PC-9 (cell line): ENCODE measurements around the gene GLO1. TPM values are rescaled to one million over a fixed set of nuclear protein-coding genes. Genes with fewer than 3 reads are reported as not detected.
A peak's percentile ranks its signal among the peaks of the same experiment; 100 is the strongest.

Experiments used
- BruUV-seq: library from RNA; stranded (reverse); fragments of 400-500 nt; replicated peaks from 2 replicates; lab custom pipeline; 2021; lab: Mats Ljungman, UMichigan
- CTCF ChIA-PET: fragments of 300-600 bp; sonication (Branson Sonifier 250); formaldehyde crosslinking; loops from one replicate; lab custom pipeline; 2022; ENCODE audit warnings: antibody characterized with exemption; lab: Charles Lee
- POLR2A ChIA-PET: fragments of 300-600 bp; sonication (Branson Sonifier 250); formaldehyde crosslinking; loops from one replicate; lab custom pipeline; 2022; ENCODE audit warnings: antibody characterized with exemption; ENCODE audit not compliant: unreplicated experiment; lab: Charles Lee
- DNase-seq, 2 experiments: peaks; one replicate each; pipeline versions ENCODE4 v3.0.0 to v3.0.0-alpha.2; 2015 to 2022; ENCODE audit warnings: mixed read lengths in 1 of 2
- H2AFZ ChIP-seq: fragments of 200-600 bp; sonication (generic); 2 replicates; pipeline ENCODE4 v1.8.1; 2017; ENCODE audit warnings: antibody characterized with exemption
- H3F3A ChIP-seq: fragments of 200-600 bp; sonication (generic); 2 replicates; pipeline ENCODE4 v1.8.1; 2017; ENCODE audit warnings: antibody characterized with exemption, mild to moderate bottlenecking, low read depth; ENCODE audit not compliant: insufficient read depth
- H3K27ac ChIP-seq: fragments of 200-600 bp; sonication (generic); 2 replicates; pipeline ENCODE4 v1.6.1; 2016; ENCODE audit warnings: mixed run types
- H3K27me3 ChIP-seq: fragments of 200-600 bp; sonication (generic); 2 replicates; pipeline ENCODE4 v1.6.1; 2016; ENCODE audit warnings: low read depth, mixed run types; ENCODE audit not compliant: insufficient read depth
- H3K36me3 ChIP-seq: fragments of 200-600 bp; sonication (generic); 2 replicates; pipeline ENCODE4 v1.6.1; 2016; ENCODE audit warnings: low read depth, mixed run types
- H3K4me1 ChIP-seq: fragments of 200-600 bp; sonication (generic); replicated peaks from 2 replicates; pipeline ENCODE4 v1.6.1; 2016; ENCODE audit warnings: mixed run types; ENCODE audit not compliant: insufficient read depth
- H3K4me2 ChIP-seq: fragments of 200-600 bp; sonication (generic); 2 replicates; pipeline ENCODE4 v1.6.1; 2017; ENCODE audit warnings: mixed run types
- H3K4me3 ChIP-seq: fragments of 200-600 bp; sonication (generic); 2 replicates; pipeline ENCODE4 v1.6.1; 2016; ENCODE audit warnings: mixed run types
- H3K79me2 ChIP-seq: fragments of 200-600 bp; sonication (generic); 2 replicates; pipeline ENCODE4 v1.6.1; 2017; ENCODE audit warnings: low read depth, mixed run types
- H3K9me2 ChIP-seq: fragments of 200-600 bp; sonication (generic); 2 replicates; pipeline ENCODE4 v1.8.1; 2017; ENCODE audit warnings: mild to moderate bottlenecking; ENCODE audit not compliant: insufficient read depth
- H3K9me3 ChIP-seq: fragments of 200-600 bp; sonication (generic); 2 replicates; pipeline ENCODE4 v1.8.1; 2016; ENCODE audit warnings: low read depth; ENCODE audit not compliant: insufficient read depth
- H4K20me1 ChIP-seq: fragments of 200-600 bp; sonication (generic); 2 replicates; pipeline ENCODE4 v1.8.1; 2017; ENCODE audit not compliant: insufficient read depth
- EZH2 ChIP-seq: fragments of 200-600 bp; sonication (generic); IDR thresholded peaks from 2 replicates; pipeline ENCODE4 v1.8.0; 2017; ENCODE audit warnings: antibody characterized with exemption, low read depth
- intact Hi-C: fragments of 100-400 bp; cut with micrococcal nuclease; formaldehyde crosslinking; loops from one replicate; pipeline ENCODE4 v1.10.0; 2022; ENCODE audit not compliant: unreplicated experiment
- total RNA-seq: library from RNA; stranded (reverse); gene quantifications from 2 replicates; pipeline ENCODE4 v1.2.3, GENCODE V29; 2021
- TF ChIP-seq, protein P1 (sequence below): fragments of 200-600 bp; sonication (generic); conservative IDR thresholded peaks from 2 replicates; pipeline ENCODE4 v1.6.1; 2017; ENCODE audit warnings: mixed run types, antibody characterized with exemption, mild to moderate bottlenecking, moderate library complexity

GLO1 gene
- total RNA-seq, 1 experiment from 2014 or later = 118 TPM

GRCh38 chr6:38713812-38714211 is 10.9 kb upstream of the GLO1 start:
- no peak overlapping the region for H2AFZ ChIP-seq
- no peak overlapping the region for H3K27ac ChIP-seq
- CTCF ChIA-PET = no interaction called here
- peaks cover 10% of the 10 kb centered on the region; the same call in 1 of the 2 replicates for H3K4me1 ChIP-seq
- H3F3A ChIP-seq = 0 out of 2 replicates have a peak, but pooled peaks cover 4% of the 10 kb centered on the region
- no peak for DNase-seq
- peak overlapping the region; percentile 13; the same call in 1 of the 2 replicates for H3K4me2 ChIP-seq
- POLR2A ChIA-PET = interaction anchor here (0.7 kb wide), 1 partner anchor 33 kb away, joined by 15 read pairs; no protein-coding TSS in a partner anchor
- H3K36me3 ChIP-seq = no peaks in the 10 kb centered on the region
- H3K27me3 ChIP-seq = no peaks in the 10 kb centered on the region
- intact Hi-C loops = no loop called here
- no peak overlapping the region for H3K4me3 ChIP-seq
- no peaks in the 10 kb centered on the region for H3K79me2 ChIP-seq
- TF ChIP-seq, protein P1, sequence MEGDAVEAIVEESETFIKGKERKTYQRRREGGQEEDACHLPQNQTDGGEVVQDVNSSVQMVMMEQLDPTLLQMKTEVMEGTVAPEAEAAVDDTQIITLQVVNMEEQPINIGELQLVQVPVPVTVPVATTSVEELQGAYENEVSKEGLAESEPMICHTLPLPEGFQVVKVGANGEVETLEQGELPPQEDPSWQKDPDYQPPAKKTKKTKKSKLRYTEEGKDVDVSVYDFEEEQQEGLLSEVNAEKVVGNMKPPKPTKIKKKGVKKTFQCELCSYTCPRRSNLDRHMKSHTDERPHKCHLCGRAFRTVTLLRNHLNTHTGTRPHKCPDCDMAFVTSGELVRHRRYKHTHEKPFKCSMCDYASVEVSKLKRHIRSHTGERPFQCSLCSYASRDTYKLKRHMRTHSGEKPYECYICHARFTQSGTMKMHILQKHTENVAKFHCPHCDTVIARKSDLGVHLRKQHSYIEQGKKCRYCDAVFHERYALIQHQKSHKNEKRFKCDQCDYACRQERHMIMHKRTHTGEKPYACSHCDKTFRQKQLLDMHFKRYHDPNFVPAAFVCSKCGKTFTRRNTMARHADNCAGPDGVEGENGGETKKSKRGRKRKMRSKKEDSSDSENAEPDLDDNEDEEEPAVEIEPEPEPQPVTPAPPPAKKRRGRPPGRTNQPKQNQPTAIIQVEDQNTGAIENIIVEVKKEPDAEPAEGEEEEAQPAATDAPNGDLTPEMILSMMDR = no peak
- TF ChIP-seq EZH2 = no peak
- no TSS peak for BruUV-seq
- no peaks in the 10 kb centered on the region for H4K20me1 ChIP-seq
- H3K9me3 ChIP-seq = no peaks in the 10 kb centered on the region; the same call in 1 of the 2 replicates
- H3K9me2 ChIP-seq = no peaks in the 10 kb centered on the region

GRCh38 chr6:38708496-38708895 is 5.6 kb upstream of the GLO1 start:
- TF ChIP-seq, protein P1 = no peak
- TF ChIP-seq EZH2 = no peak
- Histone ChIP-seq H3K4me1 (peaks cover 10% of the 10 kb centered on the region; the same call in 1 of the 2 replicates), H3K4me2 (no peak overlapping the region), H3K9me3 (no peaks in the 10 kb centered on the region; the same call in 1 of the 2 replicates), H3K27me3 (no peaks in the 10 kb centered on the region), H2AFZ (no peak overlapping the region), H3K36me3 (no peaks in the 10 kb centered on the region), H3K79me2 (no peaks in the 10 kb centered on the region), H3F3A (no peaks in the 10 kb centered on the region), H3K27ac (no peak overlapping the region), H3K4me3 (no peak overlapping the region), H4K20me1 (no peaks in the 10 kb centered on the region), H3K9me2 (no peaks in the 10 kb centered on the region)
- BruUV-seq = no TSS peak
- ChIA-PET CTCF (no interaction called here), POLR2A (interaction anchor here (0.7 kb wide), 1 partner anchor 15 kb away, joined by 8 read pairs; no protein-coding TSS in a partner anchor)
- DNase-seq = no peak
- intact Hi-C loops = no loop called here

DNA sequence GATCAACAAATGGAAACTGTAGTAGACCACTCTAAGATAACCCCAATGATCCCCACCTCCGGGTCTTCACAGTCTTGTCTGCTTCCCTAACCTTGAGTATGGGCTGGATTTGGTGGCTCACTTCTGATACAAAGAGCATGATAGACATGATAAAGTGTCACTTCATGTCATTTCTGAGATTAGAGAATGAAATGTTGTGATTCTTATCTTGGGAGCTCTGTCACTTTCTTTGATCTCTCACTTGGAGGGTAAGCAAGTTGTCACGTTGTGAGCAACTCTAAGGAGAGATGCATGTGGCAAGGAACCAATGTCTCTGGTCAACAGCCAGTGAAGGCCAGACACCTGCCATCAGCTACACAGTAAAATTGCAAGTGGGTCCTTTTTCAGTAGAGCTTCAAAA is 3.0 kb upstream of the GLO1 start:
- POLR2A ChIA-PET = no interaction called here
- Histone ChIP-seq H3K27me3 (no peaks in the 10 kb centered on the region), H3K4me1 (peaks cover 10% of the 10 kb centered on the region; the same call in 1 of the 2 replicates), H3K27ac (no peak overlapping the region), H2AFZ (no peak overlapping the region), H4K20me1 (no peaks in the 10 kb centered on the region), H3K4me3 (no peak overlapping the region), H3K9me3 (no peaks in the 10 kb centered on the region; the same call in 1 of the 2 replicates), H3K9me2 (no peaks in the 10 kb centered on the region), H3K36me3 (no peaks in the 10 kb centered on the region; the same call in 1 of the 2 replicates), H3F3A (peaks cover 6% of the 10 kb centered on the region; the same call in 1 of the 2 replicates), H3K4me2 (no peak overlapping the region), H3K79me2 (peaks cover 19% of the 10 kb centered on the region)
- no TSS peak for BruUV-seq
- intact Hi-C loops = no loop called here
- no peak for DNase-seq
- TF ChIP-seq EZH2 = no peak
- TF ChIP-seq, protein P1 = no peak
- CTCF ChIA-PET = no interaction called here
